Measurements from ENCODE around the gene FBLN2.

FBLN2 gene

DNA sequence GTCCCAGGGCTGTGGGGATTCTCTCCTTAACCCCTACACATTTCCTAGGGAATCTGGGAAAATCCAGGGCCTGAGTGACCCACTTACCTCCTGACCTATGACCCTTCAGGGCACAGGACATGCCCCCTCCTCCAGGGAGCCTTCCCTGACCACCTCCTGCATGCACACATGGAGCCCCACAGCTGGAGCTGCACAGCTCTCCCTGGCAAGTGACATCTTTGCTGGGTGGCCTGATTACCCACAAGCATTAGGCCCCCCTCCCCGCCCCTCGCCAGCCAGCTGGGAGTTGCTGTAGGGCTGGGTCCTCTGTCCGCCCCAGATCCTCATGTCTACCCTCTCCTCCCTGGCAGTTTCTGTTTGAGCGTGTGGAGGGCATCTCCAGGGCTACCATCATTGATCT is 47.4 kb upstream of the FBLN2 start:
- peaks cover 3 to 21% of the 10 kb centered on the region in 2 experiments for H3K36me3 ChIP-seq (ENCODE audit: control insufficient read depth in 1 of 2, insufficient read depth in 2 of 2, low read depth in 1 of 2, low read length in 2 of 2)
- no peaks in the 10 kb centered on the region for H3K9me3 ChIP-seq (ENCODE audit: control insufficient read depth, low read length)
- H2BK12ac ChIP-seq (ENCODE audit: low read length in 2 of 2), result no peak overlapping the region
- H3K9ac ChIP-seq (ENCODE audit: low read length), result no peak overlapping the region
- no peak overlapping the region for H3K27ac ChIP-seq (ENCODE audit: low read length, poor library complexity, severe bottlenecking)
- H3K4me3 ChIP-seq (ENCODE audit: insufficient read depth in 1 of 2, low read depth in 1 of 2, low read length in 2 of 2), result no peak overlapping the region
- WGBS, result 91% methylated on average over 4 of the region's 4 CpGs
- H3K18ac ChIP-seq (ENCODE audit: low read depth in 1 of 2, low read length in 2 of 2), result no peak overlapping the region
- no peaks in the 10 kb centered on the region for H3K27me3 ChIP-seq (ENCODE audit: control insufficient read depth in 1 of 2, insufficient read depth in 1 of 2, low read length in 2 of 2)
- no peaks in the 10 kb centered on the region for H3K79me1 ChIP-seq (replicated peaks; ENCODE audit: low read length, poor library complexity, severe bottlenecking)
- peaks cover 22% of the 10 kb centered on the region for H3K4me1 ChIP-seq (ENCODE audit: control insufficient read depth, insufficient read depth, low read depth, low read length)
- H2BK5ac ChIP-seq (ENCODE audit: low read depth, low read length, poor library complexity, severe bottlenecking), result no peak overlapping the region
- H2BK120ac ChIP-seq (ENCODE audit: low read depth, low read length), result no peak overlapping the region
- H4K8ac ChIP-seq (ENCODE audit: low read length), result no peak overlapping the region
- no peak overlapping the region for H2BK15ac ChIP-seq (ENCODE audit: low read depth, poor library complexity, severe bottlenecking)
- H2AK5ac ChIP-seq (ENCODE audit: low read length, severe bottlenecking), result no peak overlapping the region
- no peak overlapping the region for H2AFZ ChIP-seq (ENCODE audit: low read depth, low read length)
- no peak overlapping the region for H3K23ac ChIP-seq (ENCODE audit: low read length in 2 of 2)
- no peak overlapping the region for H3K14ac ChIP-seq (ENCODE audit: low read length in 2 of 2)
- H4K91ac ChIP-seq (ENCODE audit: low read length), result no peak overlapping the region
- no peak overlapping the region for H3K4me2 ChIP-seq (ENCODE audit: low read length, poor library complexity, severe bottlenecking)
- no peak for DNase-seq
- H3K4ac ChIP-seq (ENCODE audit: low read depth in 1 of 2, low read length in 2 of 2), result no peak overlapping the region

DNA sequence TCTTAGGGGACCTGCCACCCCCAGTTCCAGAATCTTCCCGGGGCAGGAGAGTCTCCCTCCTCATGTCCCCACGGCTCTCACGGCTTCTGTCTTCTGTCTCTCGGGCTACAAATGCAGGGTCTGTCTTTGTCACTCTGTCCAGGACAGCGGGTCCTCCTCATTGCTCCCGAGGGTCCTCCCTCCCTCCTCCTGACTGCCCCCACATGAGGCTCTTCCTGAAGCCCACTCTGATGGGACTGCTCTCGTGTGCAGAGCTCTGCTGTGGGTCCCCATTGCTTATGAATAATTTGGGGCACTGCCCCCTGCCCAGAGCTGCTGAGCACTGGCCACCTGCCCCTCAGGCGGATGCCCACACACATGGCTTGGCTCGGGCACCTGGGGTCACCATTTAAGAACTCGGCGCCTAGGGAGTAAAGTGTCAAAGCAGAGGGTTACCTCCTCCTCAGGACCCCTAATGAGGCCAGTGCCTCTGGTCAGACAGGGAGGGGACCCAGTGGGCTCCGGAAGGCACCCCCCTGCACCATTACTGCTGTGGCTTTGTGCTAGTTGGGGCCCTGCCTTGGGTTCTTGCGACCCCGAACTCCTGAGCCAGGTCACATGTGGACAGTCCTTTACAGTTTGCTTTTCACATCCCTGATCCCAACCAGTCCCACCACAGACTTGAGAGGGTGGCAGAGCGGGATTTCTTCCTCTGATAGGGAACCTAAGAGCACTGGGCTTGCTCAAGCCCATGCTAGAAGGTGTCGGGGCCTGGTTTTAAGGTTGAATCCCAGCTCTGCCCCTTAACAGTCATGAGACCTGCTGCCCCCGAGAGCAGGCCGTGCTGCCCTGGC is 46.8 kb upstream of the FBLN2 start:
- Histone ChIP-seq H3K9me3 (ENCODE audit: control insufficient read depth, low read length) (no peaks in the 10 kb centered on the region), H3K4me2 (ENCODE audit: low read length, poor library complexity, severe bottlenecking) (no peak overlapping the region), H3K9ac (ENCODE audit: low read length) (no peak overlapping the region), H3K4ac (ENCODE audit: low read depth in 1 of 2, low read length in 2 of 2) (no peak overlapping the region), H2BK12ac (ENCODE audit: low read length in 2 of 2) (no peak overlapping the region), H2BK120ac (ENCODE audit: low read depth, low read length) (no peak overlapping the region), H3K4me3 (ENCODE audit: insufficient read depth in 1 of 2, low read depth in 1 of 2, low read length in 2 of 2) (no peak overlapping the region), H3K23ac (ENCODE audit: low read length in 2 of 2) (no peak overlapping the region), H3K4me1 (ENCODE audit: control insufficient read depth, insufficient read depth, low read depth, low read length) (peaks cover 22% of the 10 kb centered on the region), H3K27ac (ENCODE audit: low read length, poor library complexity, severe bottlenecking) (no peak overlapping the region), H3K79me1 (replicated peaks; ENCODE audit: low read length, poor library complexity, severe bottlenecking) (no peaks in the 10 kb centered on the region), H4K8ac (ENCODE audit: low read length) (no peak overlapping the region), H4K91ac (ENCODE audit: low read length) (no peak overlapping the region), H2BK15ac (ENCODE audit: low read depth, poor library complexity, severe bottlenecking) (no peak overlapping the region), H3K27me3 (ENCODE audit: control insufficient read depth in 1 of 2, insufficient read depth in 1 of 2, low read length in 2 of 2) (no peaks in the 10 kb centered on the region), H3K36me3 (ENCODE audit: control insufficient read depth in 1 of 2, insufficient read depth in 2 of 2, low read depth in 1 of 2, low read length in 2 of 2) (peaks cover 3 to 21% of the 10 kb centered on the region in 2 experiments), H2BK5ac (ENCODE audit: low read depth, low read length, poor library complexity, severe bottlenecking) (no peak overlapping the region), H2AFZ (ENCODE audit: low read depth, low read length) (no peak overlapping the region), H3K14ac (ENCODE audit: low read length in 2 of 2) (no peak overlapping the region), H2AK5ac (ENCODE audit: low read length, severe bottlenecking) (no peak overlapping the region), H3K18ac (ENCODE audit: low read depth in 1 of 2, low read length in 2 of 2) (no peak overlapping the region)
- no peak for DNase-seq
- WGBS, result 91% methylated on average over 18 of the region's 18 CpGs

DNA sequence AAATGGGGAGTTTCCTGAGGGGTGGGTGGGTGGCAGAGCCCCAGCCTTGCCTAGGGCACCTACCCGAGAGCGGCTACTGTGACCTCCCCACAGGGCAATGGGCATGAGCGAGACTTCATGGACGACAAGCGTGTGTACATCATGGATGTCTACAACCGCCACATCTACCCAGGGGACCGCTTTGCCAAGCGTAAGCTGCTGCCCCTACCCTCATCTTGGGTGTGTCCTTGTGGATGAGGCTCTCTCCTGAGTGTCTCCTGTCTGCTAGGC is 46.2 kb upstream of the FBLN2 start:
- H2AFZ ChIP-seq (ENCODE audit: low read depth, low read length), result no peak overlapping the region
- H3K18ac ChIP-seq (ENCODE audit: low read depth in 1 of 2, low read length in 2 of 2), result no peak overlapping the region
- H2BK5ac ChIP-seq (ENCODE audit: low read depth, low read length, poor library complexity, severe bottlenecking), result no peak overlapping the region
- no peak overlapping the region for H2BK15ac ChIP-seq (ENCODE audit: low read depth, poor library complexity, severe bottlenecking)
- H3K36me3 ChIP-seq (ENCODE audit: control insufficient read depth in 1 of 2, insufficient read depth in 2 of 2, low read depth in 1 of 2, low read length in 2 of 2), result peaks cover 3 to 21% of the 10 kb centered on the region in 2 experiments
- peaks cover 27% of the 10 kb centered on the region for H3K4me1 ChIP-seq (ENCODE audit: control insufficient read depth, insufficient read depth, low read depth, low read length)
- H2BK120ac ChIP-seq (ENCODE audit: low read depth, low read length), result no peak overlapping the region
- H3K9ac ChIP-seq (ENCODE audit: low read length), result no peak overlapping the region
- no peaks in the 10 kb centered on the region for H3K79me1 ChIP-seq (replicated peaks; ENCODE audit: low read length, poor library complexity, severe bottlenecking)
- H3K27me3 ChIP-seq (ENCODE audit: control insufficient read depth in 1 of 2, insufficient read depth in 1 of 2, low read length in 2 of 2), result no peaks in the 10 kb centered on the region
- no peak overlapping the region for H4K8ac ChIP-seq (ENCODE audit: low read length)
- H3K27ac ChIP-seq (ENCODE audit: low read length, poor library complexity, severe bottlenecking), result no peak overlapping the region
- no peaks in the 10 kb centered on the region for H3K9me3 ChIP-seq (ENCODE audit: control insufficient read depth, low read length)
- 98% methylated on average over 8 of the region's 8 CpGs for WGBS
- H3K4ac ChIP-seq (ENCODE audit: low read depth in 1 of 2, low read length in 2 of 2), result no peak overlapping the region
- no peak for DNase-seq
- H3K4me3 ChIP-seq (ENCODE audit: insufficient read depth in 1 of 2, low read depth in 1 of 2, low read length in 2 of 2), result no peak overlapping the region
- no peak overlapping the region for H3K14ac ChIP-seq (ENCODE audit: low read length in 2 of 2)
- no peak overlapping the region for H3K23ac ChIP-seq (ENCODE audit: low read length in 2 of 2)
- no peak overlapping the region for H4K91ac ChIP-seq (ENCODE audit: low read length)
- H2AK5ac ChIP-seq (ENCODE audit: low read length, severe bottlenecking), result no peak overlapping the region
- H3K4me2 ChIP-seq (ENCODE audit: low read length, poor library complexity, severe bottlenecking), result no peak overlapping the region
- no peak overlapping the region for H2BK12ac ChIP-seq (ENCODE audit: low read length in 2 of 2)

DNA sequence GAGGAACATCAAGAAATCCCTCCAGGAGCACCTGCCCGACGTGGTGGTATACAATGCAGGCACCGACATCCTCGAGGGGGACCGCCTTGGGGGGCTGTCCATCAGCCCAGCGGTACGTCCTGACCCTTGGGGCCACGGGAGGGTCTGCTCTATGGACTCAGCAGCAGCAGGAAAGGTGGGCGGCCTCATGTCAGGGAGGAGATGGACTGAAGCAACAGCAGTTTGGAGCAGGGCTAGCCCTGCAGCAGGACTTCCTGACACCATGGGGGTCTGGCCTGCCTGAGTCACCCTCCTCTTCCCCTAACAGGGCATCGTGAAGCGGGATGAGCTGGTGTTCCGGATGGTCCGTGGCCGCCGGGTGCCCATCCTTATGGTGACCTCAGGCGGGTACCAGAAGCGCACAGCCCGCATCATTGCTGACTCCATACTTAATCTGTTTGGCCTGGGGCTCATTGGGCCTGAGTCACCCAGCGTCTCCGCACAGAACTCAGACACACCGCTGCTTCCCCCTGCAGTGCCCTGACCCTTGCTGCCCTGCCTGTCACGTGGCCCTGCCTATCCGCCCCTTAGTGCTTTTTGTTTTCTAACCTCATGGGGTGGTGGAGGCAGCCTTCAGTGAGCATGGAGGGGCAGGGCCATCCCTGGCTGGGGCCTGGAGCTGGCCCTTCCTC is 44.6 kb upstream of the FBLN2 start:
- Histone ChIP-seq H2AK5ac (ENCODE audit: low read length, severe bottlenecking) (no peak overlapping the region), H3K9ac (ENCODE audit: low read length) (no peak overlapping the region), H3K27ac (ENCODE audit: low read length, poor library complexity, severe bottlenecking) (peak overlapping the region; percentile 11), H3K36me3 (ENCODE audit: control insufficient read depth in 1 of 2, insufficient read depth in 2 of 2, low read depth in 1 of 2, low read length in 2 of 2) (peaks cover 3 to 17% of the 10 kb centered on the region in 2 experiments), H3K9me3 (ENCODE audit: control insufficient read depth, low read length) (no peaks in the 10 kb centered on the region), H4K91ac (ENCODE audit: low read length) (peak overlapping the region; percentile 21), H3K79me1 (replicated peaks; ENCODE audit: low read length, poor library complexity, severe bottlenecking) (no peaks in the 10 kb centered on the region), H3K4ac (ENCODE audit: low read depth in 1 of 2, low read length in 2 of 2) (no peak overlapping the region), H4K8ac (ENCODE audit: low read length) (no peak overlapping the region), H3K23ac (ENCODE audit: low read length in 2 of 2) (no peak overlapping the region), H2AFZ (ENCODE audit: low read depth, low read length) (no peak overlapping the region), H3K27me3 (ENCODE audit: control insufficient read depth in 1 of 2, insufficient read depth in 1 of 2, low read length in 2 of 2) (no peaks in the 10 kb centered on the region), H3K4me3 (ENCODE audit: insufficient read depth in 1 of 2, low read depth in 1 of 2, low read length in 2 of 2) (no peak overlapping the region), H3K4me2 (ENCODE audit: low read length, poor library complexity, severe bottlenecking) (no peak overlapping the region), H2BK5ac (ENCODE audit: low read depth, low read length, poor library complexity, severe bottlenecking) (no peak overlapping the region), H2BK120ac (ENCODE audit: low read depth, low read length) (no peak overlapping the region), H3K18ac (ENCODE audit: low read depth in 1 of 2, low read length in 2 of 2) (no peak overlapping the region), H3K4me1 (ENCODE audit: control insufficient read depth, insufficient read depth, low read depth, low read length) (peaks cover 32% of the 10 kb centered on the region), H2BK12ac (ENCODE audit: low read length in 2 of 2) (no peak overlapping the region), H2BK15ac (ENCODE audit: low read depth, poor library complexity, severe bottlenecking) (no peak overlapping the region), H3K14ac (ENCODE audit: low read length in 2 of 2) (peak overlapping the region in 1 of 2 experiments; percentile 41)
- no peak for DNase-seq
- WGBS, result 88% methylated on average over 23 of the region's 23 CpGs

Data from mesenchymal stem cell (in vitro differentiated cells and primary cell).